Neural progenitor cell (in vitro differentiated cells): ENCODE data around the gene SAMD10. TPM values are rescaled to one million over a fixed set of nuclear protein-coding genes. Genes with fewer than 3 reads are reported as not detected.

ENCODE experiments used
- DNase-seq: peaks from one replicate; pipeline ENCODE4 v3.0.0-alpha.2; 2016; ENCODE audit warnings: low spot score
- H2AFZ ChIP-seq: fragments of 200-600 bp; sonication (generic); replicated peaks from 2 replicates; pipeline ENCODE4 v1.6.1; 2016; ENCODE audit warnings: antibody characterized with exemption
- H3F3A ChIP-seq: fragments of 200-600 bp; sonication (generic); 2 replicates; pipeline ENCODE4 v1.6.1; 2016; ENCODE audit warnings: antibody characterized with exemption, low read depth
- H3K27ac ChIP-seq: fragments of 200-600 bp; sonication (generic); 2 replicates; pipeline ENCODE4 v1.5.1; 2016; ENCODE audit warnings: mild to moderate bottlenecking
- H3K27me3 ChIP-seq: fragments of 200-600 bp; sonication (generic); 2 replicates; pipeline ENCODE4 v1.6.1; 2016; ENCODE audit warnings: mild to moderate bottlenecking, moderate library complexity
- H3K36me3 ChIP-seq: fragments of 200-600 bp; sonication (generic); 2 replicates; pipeline ENCODE4 v1.5.1; 2016
- H3K4me1 ChIP-seq: fragments of 200-600 bp; sonication (generic); 2 replicates; pipeline ENCODE4 v1.6.1; 2016; ENCODE audit warnings: mixed run types
- H3K4me2 ChIP-seq: fragments of 200-600 bp; sonication (generic); 2 replicates; pipeline ENCODE4 v1.6.1; 2016
- H3K4me3 ChIP-seq: fragments of 200-600 bp; sonication (generic); 2 replicates; pipeline ENCODE4 v1.5.1; 2016
- H3K79me2 ChIP-seq: fragments of 200-600 bp; sonication (generic); 2 replicates; pipeline ENCODE4 v1.6.1; 2016; ENCODE audit warnings: low read depth
- H3K9ac ChIP-seq: fragments of 200-600 bp; sonication (generic); 2 replicates; pipeline ENCODE4 v1.6.1; 2016
- H3K9me3 ChIP-seq: fragments of 200-600 bp; sonication (generic); 2 replicates; pipeline ENCODE4 v1.5.1; 2016; ENCODE audit warnings: low read depth
- H4K20me1 ChIP-seq: fragments of 200-600 bp; sonication (generic); 2 replicates; pipeline ENCODE4 v1.6.1; 2016; ENCODE audit warnings: low read depth
- H3K27ac Mint-ChIP-seq: 3 replicates; pipeline ENCODE4 v1.8.0; 2021; ENCODE audit warnings: mixed read lengths
- H3K27me3 Mint-ChIP-seq: 2 replicates; pipeline ENCODE4 v1.8.0; 2022; ENCODE audit warnings: low read depth, mild to moderate bottlenecking, inconsistent platforms, moderate library complexity, mixed read lengths; ENCODE audit not compliant: insufficient read depth
- H3K36me3 Mint-ChIP-seq: 3 replicates; pipeline ENCODE4 v1.8.0; 2021; ENCODE audit warnings: mixed read lengths
- H3K4me1 Mint-ChIP-seq: 3 replicates; pipeline ENCODE4 v1.8.0; 2021; ENCODE audit warnings: mixed read lengths
- H3K4me3 Mint-ChIP-seq: 3 replicates; pipeline ENCODE4 v1.8.0; 2021; ENCODE audit warnings: mild to moderate bottlenecking, moderate library complexity, mixed read lengths
- H3K9me3 Mint-ChIP-seq: 3 replicates; pipeline ENCODE4 v1.8.0; 2020; ENCODE audit warnings: mixed read lengths
- EZH2 ChIP-seq: fragments of 200-600 bp; sonication (generic); IDR thresholded peaks from 2 replicates; pipeline ENCODE4 v1.6.1; 2017; ENCODE audit warnings: antibody characterized with exemption, mild to moderate bottlenecking, moderate library complexity
- EZH2phosphoT487 ChIP-seq: fragments of 200-600 bp; sonication (generic); IDR thresholded peaks from 2 replicates; pipeline ENCODE4 v1.6.1; 2017; ENCODE audit warnings: antibody characterized with exemption
- total RNA-seq: library from RNA; depleted of rRNA; stranded (reverse); fragments of >200 nt; gene quantifications from 2 replicates; pipeline ENCODE4 v1.2.3, GENCODE V29; 2015; ENCODE audit warnings: low replicate concordance
- TF ChIP-seq, protein P1 (sequence below): fragments of 200-600 bp; sonication (generic); IDR thresholded peaks from 2 replicates; pipeline ENCODE4 v1.5.1; 2017; ENCODE audit warnings: antibody characterized with exemption, mild to moderate bottlenecking

SAMD10 gene
- total RNA-seq, 1 donor from 2014 or later = 0.19 TPM

GRCh38 chr20:63959699-63960075 is 19.8 kb downstream of the SAMD10 start:
- Mint-ChIP-seq H3K4me1 (peaks cover 13% of the 10 kb centered on the region), H3K9me3 (no peaks in the 10 kb centered on the region), H3K27me3 (peaks cover 4% of the 10 kb centered on the region), H3K36me3 (peaks cover 2% of the 10 kb centered on the region), H3K27ac (no peak overlapping the region), H3K4me3 (peak overlapping the region; percentile 44)
- Histone ChIP-seq H3K9me3 (no peaks in the 10 kb centered on the region), H3K4me3 (no peak overlapping the region), H3F3A (peaks cover 31% of the 10 kb centered on the region), H3K27ac (no peak overlapping the region), H2AFZ (no peak overlapping the region), H3K27me3 (no peaks in the 10 kb centered on the region), H3K9ac (no peak overlapping the region), H3K36me3 (no peaks in the 10 kb centered on the region), H3K4me2 (no peak overlapping the region), H3K79me2 (peaks cover 15% of the 10 kb centered on the region), H3K4me1 (peaks cover 24% of the 10 kb centered on the region), H4K20me1 (peaks cover 25% of the 10 kb centered on the region)
- TF ChIP-seq EZH2 (no peak), EZH2phosphoT487 (no peak)
- TF ChIP-seq, protein P1, sequence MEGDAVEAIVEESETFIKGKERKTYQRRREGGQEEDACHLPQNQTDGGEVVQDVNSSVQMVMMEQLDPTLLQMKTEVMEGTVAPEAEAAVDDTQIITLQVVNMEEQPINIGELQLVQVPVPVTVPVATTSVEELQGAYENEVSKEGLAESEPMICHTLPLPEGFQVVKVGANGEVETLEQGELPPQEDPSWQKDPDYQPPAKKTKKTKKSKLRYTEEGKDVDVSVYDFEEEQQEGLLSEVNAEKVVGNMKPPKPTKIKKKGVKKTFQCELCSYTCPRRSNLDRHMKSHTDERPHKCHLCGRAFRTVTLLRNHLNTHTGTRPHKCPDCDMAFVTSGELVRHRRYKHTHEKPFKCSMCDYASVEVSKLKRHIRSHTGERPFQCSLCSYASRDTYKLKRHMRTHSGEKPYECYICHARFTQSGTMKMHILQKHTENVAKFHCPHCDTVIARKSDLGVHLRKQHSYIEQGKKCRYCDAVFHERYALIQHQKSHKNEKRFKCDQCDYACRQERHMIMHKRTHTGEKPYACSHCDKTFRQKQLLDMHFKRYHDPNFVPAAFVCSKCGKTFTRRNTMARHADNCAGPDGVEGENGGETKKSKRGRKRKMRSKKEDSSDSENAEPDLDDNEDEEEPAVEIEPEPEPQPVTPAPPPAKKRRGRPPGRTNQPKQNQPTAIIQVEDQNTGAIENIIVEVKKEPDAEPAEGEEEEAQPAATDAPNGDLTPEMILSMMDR = no peak
- no peak for DNase-seq

DNA sequence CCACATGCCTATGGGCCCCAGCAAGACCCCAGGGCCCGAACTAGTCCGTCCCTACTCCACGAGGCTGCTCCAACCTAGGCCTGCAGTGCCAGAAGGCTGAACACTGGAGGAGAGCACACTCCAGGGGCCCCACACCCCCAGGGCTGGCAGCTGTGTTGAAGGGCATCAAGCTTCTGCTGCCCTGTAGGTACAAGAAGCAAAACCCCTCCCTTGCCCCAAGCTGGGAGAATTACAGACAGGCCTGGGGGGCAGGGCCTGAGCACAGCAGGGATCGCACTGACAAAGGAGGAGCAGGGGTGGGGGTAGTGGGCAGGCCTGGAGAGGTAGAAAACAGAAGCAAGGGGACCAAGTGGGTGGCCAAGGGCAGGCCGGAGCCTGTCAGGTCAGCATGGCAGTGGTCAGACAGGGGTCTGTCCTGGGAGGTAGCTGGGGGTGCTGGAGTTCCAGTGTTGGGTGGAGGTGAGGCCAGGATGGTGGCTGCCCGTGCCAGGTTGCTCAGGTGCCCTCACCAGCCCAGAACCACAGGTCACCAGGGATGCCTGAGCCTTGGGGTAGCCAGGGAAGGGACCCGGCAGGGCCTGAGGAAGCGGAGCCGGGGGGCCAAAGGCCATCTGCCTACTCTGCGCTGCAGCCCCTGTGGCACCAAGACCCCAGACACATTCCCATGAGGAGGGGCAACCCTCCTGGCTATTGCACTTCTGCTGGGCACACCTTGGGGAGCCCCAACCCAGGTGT is 20.3 kb downstream of the SAMD10 start:
- DNase-seq = no peak
- Histone ChIP-seq H3F3A (peaks cover 31% of the 10 kb centered on the region), H3K27me3 (no peaks in the 10 kb centered on the region), H3K36me3 (no peaks in the 10 kb centered on the region), H3K9me3 (no peaks in the 10 kb centered on the region), H3K27ac (no peak overlapping the region), H3K79me2 (peaks cover 20% of the 10 kb centered on the region), H3K4me2 (peak overlapping the region; percentile 27), H3K4me1 (peaks cover 24% of the 10 kb centered on the region), H2AFZ (no peak overlapping the region), H3K9ac (no peak overlapping the region), H3K4me3 (no peak overlapping the region), H4K20me1 (peaks cover 30% of the 10 kb centered on the region)
- H3K4me3 Mint-ChIP-seq = no peak overlapping the region
- peaks cover 19% of the 10 kb centered on the region for H3K4me1 Mint-ChIP-seq
- H3K36me3 Mint-ChIP-seq = peaks cover 4% of the 10 kb centered on the region
- no peak for TF ChIP-seq EZH2
- no peak for TF ChIP-seq EZH2phosphoT487
- TF ChIP-seq, protein P1 = no peak
- H3K9me3 Mint-ChIP-seq = no peaks in the 10 kb centered on the region
- H3K27ac Mint-ChIP-seq = no peak overlapping the region
- peaks cover 4% of the 10 kb centered on the region for H3K27me3 Mint-ChIP-seq

DNA sequence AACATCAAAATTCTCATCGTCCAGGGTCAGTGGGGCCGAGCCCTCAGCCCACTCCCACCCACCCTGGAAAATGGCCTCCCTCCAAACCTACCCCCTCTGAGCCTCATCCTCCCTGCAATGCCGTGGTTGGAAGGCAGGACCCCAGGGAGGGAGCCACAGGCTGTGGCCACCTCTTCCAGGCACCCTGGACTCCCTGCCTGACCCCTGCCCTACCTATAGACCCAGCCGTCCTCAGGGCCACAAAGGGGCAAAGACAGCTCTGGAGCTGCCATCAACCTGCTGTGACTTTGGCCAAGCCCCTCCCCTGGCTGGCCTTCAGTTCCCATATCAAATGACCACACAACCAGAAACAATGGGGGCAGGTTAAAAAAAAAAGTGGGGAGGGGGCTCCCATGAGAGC is 21.0 kb downstream of the SAMD10 start:
- peaks cover 27% of the 10 kb centered on the region for H3K79me2 ChIP-seq
- H3K36me3 Mint-ChIP-seq = peaks cover 5% of the 10 kb centered on the region
- no peak overlapping the region for H3K27ac ChIP-seq
- no peak for DNase-seq
- no peak overlapping the region for H2AFZ ChIP-seq
- no peaks in the 10 kb centered on the region for H3K9me3 ChIP-seq
- peaks cover 24% of the 10 kb centered on the region for H3K4me1 ChIP-seq
- TF ChIP-seq EZH2phosphoT487 (no peak), EZH2 (no peak)
- TF ChIP-seq, protein P1 = no peak
- H3K36me3 ChIP-seq = no peaks in the 10 kb centered on the region
- peaks cover 37% of the 10 kb centered on the region for H4K20me1 ChIP-seq
- H3K27ac Mint-ChIP-seq = no peak overlapping the region
- no peak overlapping the region for H3K4me3 ChIP-seq
- no peaks in the 10 kb centered on the region for H3K9me3 Mint-ChIP-seq
- H3K27me3 Mint-ChIP-seq = peaks cover 4% of the 10 kb centered on the region
- no peaks in the 10 kb centered on the region for H3K27me3 ChIP-seq
- peak overlapping the region; percentile 27 for H3K4me2 ChIP-seq
- H3F3A ChIP-seq = peaks cover 31% of the 10 kb centered on the region
- peaks cover 24% of the 10 kb centered on the region for H3K4me1 Mint-ChIP-seq
- no peak overlapping the region for H3K4me3 Mint-ChIP-seq
- no peak overlapping the region for H3K9ac ChIP-seq
